DMS 273 (cell line): ENCODE data around the gene OR5L1.

Experiments
- DNase-seq: peaks from one replicate; lab custom pipeline; 2025; ENCODE audit not compliant: unreplicated experiment; lab: John Stamatoyannopoulos, UW

OR5L1 gene

GRCh38 chr11:55811067-55811466, at the start of gene OR5L1:
OR5L1 (plus strand) TSS chr11:55811367; CDS start chr11:55811467, 100 bp downstream.
- DNase-seq, result no peak

DNA sequence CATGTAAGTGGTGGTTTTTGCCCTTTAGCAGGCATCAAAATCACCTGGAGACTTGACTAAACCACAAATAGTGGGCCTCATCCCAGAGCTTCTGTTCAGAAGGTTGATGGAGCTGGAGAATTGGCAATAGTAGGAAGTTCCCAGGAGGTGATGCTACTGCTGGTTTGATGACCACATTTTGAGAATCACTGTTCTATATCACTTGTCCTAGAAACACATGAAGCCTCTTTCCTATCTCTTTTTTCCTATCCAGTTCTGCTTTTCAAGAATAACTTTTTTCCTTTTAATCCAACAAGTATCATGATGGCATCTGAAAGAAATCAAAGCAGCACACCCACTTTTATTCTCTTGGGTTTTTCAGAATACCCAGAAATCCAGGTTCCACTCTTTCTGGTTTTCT, 38.0 kb upstream of the OR5L1 start, which contains the start of gene OR5D13:
Gene OR5D13, plus strand, starts transcription at position 301 of the 400 bp plus-strand sequence. Its CDS starts 0 bp downstream, at position 301.
- DNase-seq, result no peak

GRCh38 chr11:55791606-55792005, 19.6 kb upstream of the OR5L1 start:
- DNase-seq, result no peak

- no peak for DNase-seq
Observed at GRCh38 chr11:55793321-55793720, 17.8 kb upstream of the OR5L1 start.

DNA sequence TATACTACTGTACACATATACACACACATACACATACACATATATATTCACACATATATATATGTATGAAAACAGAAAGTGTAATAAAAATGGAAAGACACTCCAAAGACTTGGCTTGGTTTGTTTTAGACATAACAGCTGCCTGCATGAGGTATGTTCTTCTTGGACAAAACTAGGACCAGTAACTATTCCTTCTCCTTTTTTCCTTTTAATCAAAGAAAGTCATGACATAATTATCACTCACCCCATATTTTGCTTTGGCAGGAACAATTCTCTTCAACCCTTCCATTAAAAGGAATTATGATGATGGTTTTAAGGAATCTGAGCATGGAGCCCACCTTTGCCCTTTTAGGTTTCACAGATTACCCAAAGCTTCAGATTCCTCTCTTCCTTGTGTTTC, 15.9 kb upstream of the OR5L1 start, which contains the start of gene OR5D14:
Gene OR5D14, plus strand, starts transcription at position 301 of the 400 bp plus-strand sequence. Its CDS starts 0 bp downstream, at position 301.
- DNase-seq, result no peak

GRCh38 chr11:55806248-55806647, 4.9 kb upstream of the OR5L1 start:
- DNase-seq, result no peak

DNA sequence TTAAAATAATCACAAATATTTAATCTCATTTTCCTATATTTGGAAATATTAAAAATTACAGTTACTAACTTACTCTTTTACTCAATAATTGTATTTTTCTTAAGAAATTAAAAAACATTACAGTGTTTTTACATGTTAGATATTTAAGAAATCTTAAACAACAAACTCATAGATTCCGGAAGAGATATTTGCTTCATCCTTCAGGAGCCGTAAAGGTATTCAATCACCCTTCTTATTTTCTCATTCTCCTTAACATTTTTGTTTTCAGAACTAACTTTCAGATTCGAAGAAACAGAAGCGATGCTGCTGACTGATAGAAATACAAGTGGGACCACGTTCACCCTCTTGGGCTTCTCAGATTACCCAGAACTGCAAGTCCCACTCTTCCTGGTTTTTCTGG, 8.2 kb downstream of the OR5L1 start, which contains the start of gene OR5D18:
Gene OR5D18, plus strand, starts transcription at position 301 of the 400 bp plus-strand sequence. Its CDS starts 0 bp downstream, at position 301.
- DNase-seq, result no peak

DNA sequence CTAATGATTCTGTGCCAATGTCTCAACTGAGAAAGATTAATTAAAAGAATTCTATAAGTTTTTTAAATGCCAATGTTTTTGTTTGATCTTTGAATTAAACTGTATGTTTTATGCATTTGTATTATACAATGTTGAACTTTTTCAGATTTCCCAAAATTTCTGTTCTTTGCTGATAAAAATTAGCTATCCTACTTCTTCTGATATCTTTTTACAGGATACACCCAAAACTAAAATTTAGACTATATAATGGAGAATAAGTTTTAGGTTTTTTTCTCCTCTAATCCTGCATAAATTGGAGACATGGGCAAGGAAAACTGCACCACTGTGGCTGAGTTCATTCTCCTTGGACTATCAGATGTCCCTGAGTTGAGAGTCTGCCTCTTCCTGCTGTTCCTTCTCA, 15.8 kb downstream of the OR5L1 start, which contains the start of gene OR5L2:
Gene OR5L2, plus strand, starts transcription at position 301 of the 400 bp plus-strand sequence. Its CDS starts 0 bp downstream, at position 301.
- DNase-seq, result no peak

DNA sequence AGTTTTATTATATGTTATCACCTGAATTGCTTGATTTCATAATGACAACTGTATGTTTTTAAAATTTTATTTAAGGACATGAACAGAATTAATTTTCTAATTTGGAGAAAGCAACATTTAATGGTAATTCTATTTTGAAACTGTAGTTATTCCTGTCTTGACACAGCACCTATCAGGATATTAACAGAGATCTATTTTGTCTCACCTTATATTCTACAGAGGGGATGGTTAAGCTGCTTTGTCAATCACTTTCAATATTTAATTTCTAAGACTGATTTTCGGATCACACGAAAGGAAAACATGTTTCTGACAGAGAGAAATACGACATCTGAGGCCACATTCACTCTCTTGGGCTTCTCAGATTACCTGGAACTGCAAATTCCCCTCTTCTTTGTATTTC, 27.3 kb downstream of the OR5L1 start, which contains the start of gene OR5D16:
Gene OR5D16, plus strand, starts transcription at position 301 of the 400 bp plus-strand sequence. Its CDS starts 0 bp downstream, at position 301.
- DNase-seq, result no peak

DNA sequence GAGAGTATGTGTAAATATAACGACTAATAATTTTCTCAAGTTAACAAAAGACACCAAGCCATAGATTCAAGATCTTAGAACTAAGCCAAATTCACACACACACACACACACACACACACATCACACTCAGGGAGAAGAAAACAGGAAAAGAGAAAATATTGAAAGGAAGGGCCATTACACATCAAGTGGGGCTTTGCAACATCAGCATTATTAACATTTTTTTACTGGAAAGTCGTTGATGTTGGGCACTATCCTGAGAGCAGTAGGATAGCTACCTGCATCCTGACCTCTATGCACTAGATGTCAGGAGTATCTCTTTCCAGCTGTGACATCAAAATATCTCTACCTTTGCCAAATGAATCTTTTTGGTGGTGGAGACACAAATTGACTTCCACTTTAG, 36.3 kb downstream of the OR5L1 start:
- DNase-seq, result no peak

- DNase-seq, result no peak
Observed at GRCh38 chr11:55849037-55849436, 37.9 kb downstream of the OR5L1 start.

GRCh38 chr11:55852141-55852540, 41.0 kb downstream of the OR5L1 start:
- no peak for DNase-seq

DNA sequence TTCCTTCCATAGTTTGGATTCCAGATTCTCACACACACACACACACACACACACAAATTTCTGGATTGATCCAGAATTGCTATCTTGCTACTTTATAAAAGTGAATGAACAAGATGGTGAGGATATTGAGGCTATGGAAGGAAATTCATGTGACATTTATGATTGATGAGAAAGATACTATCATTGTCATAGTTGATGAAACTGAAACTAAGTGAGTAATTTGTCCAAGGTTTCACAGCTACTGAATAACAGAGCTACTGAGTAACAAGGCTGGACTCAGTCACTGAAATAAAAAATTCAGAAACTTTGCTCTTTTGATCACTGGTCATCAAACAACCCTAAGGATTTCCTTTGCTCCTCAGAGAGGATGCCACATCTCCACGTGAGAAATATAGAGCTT, 43.5 kb downstream of the OR5L1 start:
- no peak for DNase-seq
